HG02571 (cell line): ENCODE data around the gene NUS1.
"Not testable (repeated sequence)": the region's sequence is repeated elsewhere in the genome, so short reads cannot be mapped to it uniquely, and the experiment has no call there.

Experiments used
- ATAC-seq: cut with Tn5 transposase; IDR thresholded peaks from one replicate; pipeline ENCODE4 v1.9.1; 2021; ENCODE audit warnings: mild to moderate bottlenecking, moderate library complexity; ENCODE audit not compliant: unreplicated experiment

The NUS1 gene

GRCh38 chr6:117674991-117675657, at the start of gene NUS1:
NUS1 (plus strand) TSS chr6:117675469; CDS start chr6:117675671, 202 bp downstream.
- ATAC-seq = peak; percentile 98

DNA sequence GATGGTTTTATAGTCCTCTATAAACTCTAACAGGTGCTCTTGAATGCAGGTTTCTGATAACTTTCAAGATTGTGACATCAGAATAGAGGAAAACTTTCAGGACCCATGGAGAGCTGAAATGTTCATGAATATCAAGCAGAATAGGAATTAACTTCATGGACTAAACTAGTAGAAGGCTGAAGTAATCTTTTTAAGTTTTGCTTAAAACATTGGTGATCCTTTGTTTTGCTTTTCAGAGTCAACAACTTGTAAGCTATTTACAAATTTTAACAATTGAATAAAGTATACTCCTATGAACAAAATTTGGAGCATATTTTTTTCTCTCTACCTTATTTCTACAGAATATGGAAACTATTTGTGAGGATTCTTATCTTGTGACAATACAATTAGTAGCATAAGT, 47.7 kb upstream of the NUS1 start:
- no peak for ATAC-seq

DNA sequence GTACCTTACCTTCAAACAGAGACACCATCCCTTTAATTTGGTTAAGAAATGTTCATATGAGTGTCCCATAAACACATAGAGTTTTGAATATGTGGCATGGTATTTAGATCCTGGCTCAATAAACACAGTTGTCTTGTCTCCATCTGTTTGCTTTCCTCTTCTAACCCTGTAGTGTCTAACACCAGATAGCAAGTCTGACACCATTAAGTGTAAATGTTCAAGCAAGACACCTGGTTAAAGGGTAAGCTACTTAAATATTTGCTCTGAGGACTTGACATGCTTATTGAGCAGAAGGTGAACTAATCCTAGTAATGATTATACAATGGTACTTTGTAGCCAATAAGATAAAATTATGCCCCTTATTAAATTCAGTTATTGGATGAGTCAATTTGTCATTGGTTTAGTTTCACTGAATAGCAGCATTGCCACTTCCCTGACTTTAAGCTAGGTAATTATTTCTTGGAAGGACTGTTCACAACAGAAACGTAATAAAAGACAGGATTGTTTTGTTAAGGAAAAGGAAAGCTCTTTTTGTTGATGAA, 46.1 kb upstream of the NUS1 start:
- ATAC-seq = no peak

DNA sequence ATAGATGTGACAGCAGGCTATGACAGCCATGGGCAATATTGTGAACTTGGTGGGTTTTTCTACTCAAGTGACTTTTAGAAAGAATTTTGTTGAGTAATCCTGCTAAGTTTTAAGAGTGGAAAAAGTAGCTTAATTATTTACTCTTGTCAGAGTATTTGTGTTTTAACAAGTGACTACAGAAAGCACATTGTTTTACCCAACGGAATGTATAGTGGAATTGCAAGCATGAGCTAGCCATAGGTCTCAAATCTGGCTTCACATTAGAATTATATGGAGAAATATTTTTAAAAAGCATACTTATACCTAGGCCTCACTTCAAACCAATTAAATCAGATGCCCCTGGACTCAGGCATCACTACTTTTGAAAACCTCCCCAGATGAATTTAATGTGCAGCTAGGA, 37.5 kb upstream of the NUS1 start:
- no peak for ATAC-seq

DNA sequence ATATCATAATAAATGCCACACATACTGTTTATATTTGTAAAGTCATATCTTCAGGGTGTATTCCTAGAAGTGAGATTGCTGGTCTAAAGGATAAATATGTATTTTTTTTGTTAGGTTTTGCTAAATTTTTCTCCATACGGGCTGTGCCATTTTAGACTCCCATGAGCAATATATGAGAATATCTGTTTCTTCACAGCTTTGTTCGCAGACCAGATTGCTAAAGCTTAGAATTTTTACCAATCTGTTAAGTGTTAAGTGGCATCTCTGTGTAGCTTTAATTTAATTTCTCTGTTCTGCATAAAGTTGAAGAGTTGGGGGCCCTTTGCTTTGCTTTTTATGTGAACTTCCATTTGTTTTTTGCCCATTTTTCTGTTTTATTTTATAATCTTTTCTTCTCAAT, 32.3 kb upstream of the NUS1 start:
- no peak for ATAC-seq

- not testable (repeated sequence) for ATAC-seq
Observed at GRCh38 chr6:117651984-117652383, 23.3 kb upstream of the NUS1 start.

DNA sequence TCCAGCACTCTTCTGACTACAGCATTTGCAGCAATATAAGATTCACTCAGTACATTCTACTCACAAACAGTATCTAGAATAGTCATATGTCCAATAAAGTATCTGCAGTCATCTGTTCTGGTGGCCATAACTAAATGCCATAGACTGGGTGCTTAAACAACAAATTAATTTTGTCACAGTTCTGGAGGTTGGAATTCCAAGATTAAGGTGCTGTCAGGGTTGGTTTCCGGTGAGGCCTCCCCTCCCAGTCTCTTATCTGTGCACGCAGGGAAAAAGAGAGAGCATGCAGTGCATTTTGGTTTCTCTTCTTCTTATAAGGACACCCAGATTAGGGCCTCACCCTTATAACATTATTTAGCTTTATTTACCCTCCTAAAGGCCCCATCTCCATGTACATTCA, 21.3 kb upstream of the NUS1 start:
- ATAC-seq = no peak

DNA sequence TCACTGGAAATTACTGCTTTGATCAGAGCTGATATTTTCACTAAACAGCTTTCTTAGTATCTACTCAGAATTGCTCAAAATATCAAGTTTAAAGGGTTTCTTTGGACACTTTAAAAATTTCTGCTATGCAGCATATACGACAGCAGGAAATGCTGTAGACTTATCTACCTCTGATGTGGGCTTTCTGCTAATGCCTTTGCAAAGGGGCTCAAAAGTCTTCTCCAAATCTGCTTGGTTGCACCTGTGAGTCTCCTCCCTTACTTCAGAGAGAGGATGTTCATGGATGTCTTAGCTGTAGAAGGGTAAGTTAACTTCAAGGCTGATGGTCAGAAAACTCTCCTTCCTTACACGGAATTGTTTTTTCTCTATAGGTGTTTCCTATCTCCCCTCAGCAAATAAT, 19.9 kb upstream of the NUS1 start:
- no peak for ATAC-seq

DNA sequence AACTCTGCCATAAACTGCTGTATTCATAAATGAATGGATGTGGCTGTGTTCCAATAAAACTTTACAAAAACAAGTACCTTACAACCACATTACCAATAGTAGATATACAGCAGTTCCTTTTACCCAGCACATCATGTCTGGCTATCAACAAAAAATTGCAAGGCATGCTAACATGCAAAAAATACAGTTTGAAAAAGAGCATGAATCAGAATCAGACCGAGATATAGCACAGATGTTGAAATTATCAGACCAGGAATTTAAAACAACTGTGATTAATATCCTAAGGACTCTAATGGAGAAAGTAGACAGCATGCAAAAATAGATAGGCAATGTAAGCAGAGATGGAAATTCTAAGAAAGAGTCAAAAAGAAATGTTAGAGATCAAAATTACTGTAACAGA, 8.4 kb upstream of the NUS1 start:
- ATAC-seq = no peak

- no peak for ATAC-seq
Observed at GRCh38 chr6:117668736-117669135, 6.5 kb upstream of the NUS1 start.

DNA sequence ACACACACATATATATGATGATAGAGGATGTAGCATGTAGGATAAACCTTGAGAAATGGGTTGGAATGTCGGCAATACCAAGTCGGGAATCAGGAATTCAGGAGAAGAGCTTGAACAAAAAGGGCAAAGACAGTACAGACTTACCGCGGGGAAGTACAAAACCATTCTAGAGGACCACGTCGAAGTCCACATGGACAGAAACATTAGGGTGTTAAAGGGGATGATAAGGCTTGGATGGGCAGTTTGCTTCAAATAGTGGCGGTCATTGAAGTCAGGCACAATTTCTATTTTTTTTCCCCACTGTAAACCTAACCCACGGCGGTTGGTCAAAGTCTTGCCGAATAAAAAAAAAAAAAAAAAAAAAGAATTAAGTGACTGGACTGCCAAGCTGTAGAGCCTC, 766 bp upstream of the NUS1 start:
- no peak for ATAC-seq

GRCh38 chr6:117675658-117676301, 511 bp downstream of the NUS1 start:
- peak; percentile 33 for ATAC-seq

DNA sequence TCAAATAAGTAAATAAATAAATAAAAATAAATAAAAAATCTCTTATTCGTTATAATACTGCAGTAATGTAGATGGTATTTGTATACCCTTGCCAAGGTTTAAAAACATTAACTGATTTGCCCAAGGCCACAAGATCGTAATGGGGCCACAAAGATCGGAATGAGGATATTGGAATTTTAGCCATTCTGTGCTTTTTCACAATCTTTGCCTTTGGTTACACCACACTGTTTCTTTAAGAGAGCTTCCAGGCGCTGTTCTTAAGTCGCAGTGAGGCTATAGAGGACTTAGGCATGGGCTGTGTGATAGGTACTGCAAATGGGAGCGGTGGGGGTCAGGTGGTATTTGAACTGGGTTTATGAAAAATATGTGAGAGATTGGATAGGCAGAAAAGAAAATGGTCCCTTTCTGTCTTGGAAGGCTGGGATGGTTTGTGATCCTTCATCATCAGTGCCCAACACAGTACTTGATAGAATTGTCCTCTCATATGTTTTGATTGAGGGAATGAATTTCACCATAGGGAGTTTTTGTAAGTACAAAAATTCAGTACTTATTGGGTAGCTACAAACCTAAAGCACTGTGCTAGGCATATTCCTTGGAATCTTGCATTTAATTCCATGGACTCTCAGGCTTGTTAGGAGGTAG, 1.4 kb downstream of the NUS1 start:
- no peak for ATAC-seq

DNA sequence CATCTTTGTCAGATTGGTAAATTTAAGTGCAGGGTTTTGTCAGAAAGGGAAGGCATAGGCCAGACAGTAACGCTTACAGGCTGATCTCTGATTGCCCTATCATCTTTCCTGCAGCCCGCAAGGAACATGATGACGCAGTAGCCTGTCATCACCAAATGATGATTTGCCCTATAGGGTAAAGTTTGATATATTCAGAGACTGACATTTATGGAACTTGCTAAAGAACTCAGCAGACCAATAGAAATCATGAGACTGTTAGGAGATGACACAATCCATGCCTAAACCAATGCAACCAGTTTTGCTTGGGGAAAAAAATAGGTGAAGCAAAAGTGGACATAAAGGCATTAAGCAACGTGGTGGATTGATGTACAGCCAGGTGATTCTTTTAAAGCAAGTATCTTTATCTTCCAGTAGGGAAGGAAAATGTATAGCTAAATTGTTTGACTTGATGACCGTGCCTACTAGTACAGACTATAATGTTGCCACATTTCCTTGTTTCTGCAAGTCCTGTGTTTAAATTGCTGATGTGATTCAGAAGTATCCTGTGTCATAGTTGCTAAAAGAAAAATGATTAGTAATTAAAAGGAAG, 2.4 kb downstream of the NUS1 start:
- no peak for ATAC-seq

DNA sequence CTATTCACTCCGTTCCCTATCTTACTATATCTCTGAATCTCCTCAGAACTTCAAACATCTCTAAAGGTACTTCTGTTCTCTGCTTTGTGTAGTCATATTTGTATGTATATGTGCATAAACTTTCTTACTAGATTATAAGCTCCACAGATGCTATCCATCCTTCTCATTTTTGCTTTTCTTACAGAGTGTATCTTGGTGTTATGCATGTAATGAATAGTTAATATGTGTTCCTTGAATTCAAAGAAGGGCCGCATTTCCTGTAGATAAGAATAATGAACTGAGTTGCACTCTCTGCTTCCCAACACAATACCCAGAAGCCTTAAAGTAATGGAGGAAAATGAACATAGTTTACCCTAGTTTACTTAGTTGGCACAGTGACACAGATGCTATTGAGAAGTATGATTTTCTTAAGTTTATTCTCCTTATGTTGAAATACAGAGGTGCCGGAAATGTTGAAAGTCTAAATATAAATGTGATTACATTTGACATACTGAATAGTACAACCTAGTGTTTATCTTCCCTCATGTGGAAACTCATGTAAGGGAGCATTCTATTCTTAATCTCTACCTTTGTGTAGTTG, 6.0 kb downstream of the NUS1 start:
- ATAC-seq = no peak

DNA sequence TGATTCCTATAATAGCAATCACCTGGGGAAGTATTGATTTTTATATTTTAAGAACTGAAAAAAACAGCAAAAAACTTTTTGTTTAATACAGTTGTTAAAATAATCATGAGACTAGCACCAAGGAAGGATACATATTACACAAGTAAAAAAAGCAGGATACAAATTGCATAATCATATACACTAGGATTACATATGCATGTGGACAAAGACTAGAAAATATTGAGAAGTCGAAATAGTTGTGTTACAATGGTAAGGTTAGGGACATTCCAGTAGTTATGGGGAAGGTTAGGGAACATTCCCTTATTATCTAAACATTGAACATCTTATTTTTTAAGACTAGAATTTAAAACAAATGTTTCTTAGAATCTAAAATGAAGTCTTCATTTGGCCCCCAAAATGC, 9.5 kb downstream of the NUS1 start:
- no peak for ATAC-seq

- no peak for ATAC-seq
Observed at GRCh38 chr6:117685359-117685758, 10.1 kb downstream of the NUS1 start.

DNA sequence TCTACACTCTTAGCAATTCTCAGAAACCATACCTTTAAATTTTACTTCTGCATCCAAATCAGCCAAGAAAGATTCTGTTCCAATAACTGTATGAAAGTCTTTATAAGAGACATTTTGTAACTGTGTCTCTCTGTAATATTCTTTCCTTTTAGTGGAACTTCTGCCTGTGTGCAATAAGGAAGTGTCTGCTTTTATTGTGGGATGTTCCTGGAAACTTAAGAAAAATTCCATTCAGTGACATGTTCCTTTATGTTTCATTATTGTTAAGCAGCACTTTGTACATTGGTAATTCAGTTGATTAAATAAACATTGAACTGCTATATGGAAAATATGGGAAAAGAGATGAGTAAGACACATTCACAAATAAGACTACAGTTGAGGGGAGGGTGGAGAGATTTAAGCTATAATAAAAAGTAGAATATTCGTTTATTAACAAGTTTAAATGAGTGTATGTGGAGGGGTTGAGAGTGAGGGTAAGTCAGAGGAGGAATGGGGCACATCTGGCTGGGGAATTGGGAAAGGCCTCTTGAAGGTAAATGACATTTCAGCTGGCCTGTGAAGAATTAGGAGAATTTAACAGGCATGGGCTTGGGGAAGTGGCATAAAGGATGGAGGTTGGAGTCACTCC, 11.9 kb downstream of the NUS1 start:
- no peak for ATAC-seq

- ATAC-seq = not testable (repeated sequence)
Observed at GRCh38 chr6:117689584-117689983, 14.3 kb downstream of the NUS1 start.

- ATAC-seq = no peak
Observed at GRCh38 chr6:117706504-117706903, 31.2 kb downstream of the NUS1 start.
